22Rv1 (cell line): Measurements from ENCODE around the gene PAPPA2.
"Not testable (repeated sequence)": the region's sequence is repeated elsewhere in the genome, so short reads cannot be mapped to it uniquely, and the experiment has no call there.

Source experiments
- H3K27ac ChIP-seq: fragments of 450-650 bp; 2 replicates; pipeline ENCODE4 v1.5.1; 2017
- CTCF ChIP-seq: fragments of 450-650 bp; IDR thresholded peaks from 2 replicates; pipeline ENCODE4 v1.5.1; 2017; ENCODE audit warnings: mild to moderate bottlenecking
- ZFX ChIP-seq: fragments of 450-650 bp; IDR thresholded peaks from 2 replicates; pipeline ENCODE4 v1.6.1; 2017; ENCODE audit warnings: antibody characterized with exemption, borderline replicate concordance

The PAPPA2 gene

GRCh38 chr1:176462674-176463378 is at the start of gene PAPPA2:
TSS of gene PAPPA2 (plus strand) at chr1:176463175. CDS start at chr1:176556323, 93,148 bp downstream.
- no peak within 1 kb of the TSS for H3K27ac ChIP-seq
- TF ChIP-seq ZFX (no peak), CTCF (no peak)

GRCh38 chr1:176416777-176417176 is 46.2 kb upstream of the PAPPA2 start:
- TF ChIP-seq ZFX (no peak), CTCF (no peak)

GRCh38 chr1:176419608-176420007 is 43.4 kb upstream of the PAPPA2 start:
- not testable (repeated sequence) for H3K27ac ChIP-seq

More at GRCh38 chr1:176416777-176417176, 46.2 kb upstream of the PAPPA2 start:
- H3K27ac ChIP-seq: no peak overlapping the region

GRCh38 chr1:176434234-176434633 is 28.7 kb upstream of the PAPPA2 start:
- H3K27ac ChIP-seq: no peak overlapping the region
- TF ChIP-seq CTCF (no peak), ZFX (no peak)

- no peak overlapping the region for H3K27ac ChIP-seq
- TF ChIP-seq CTCF (no peak), ZFX (no peak)
Measured at GRCh38 chr1:176436251-176436650, 26.7 kb upstream of the PAPPA2 start.

GRCh38 chr1:176440176-176440575 is 22.8 kb upstream of the PAPPA2 start:
- no peak overlapping the region for H3K27ac ChIP-seq
- no peak for TF ChIP-seq CTCF
- TF ChIP-seq ZFX: no peak

- peak; percentile 33 for TF ChIP-seq CTCF
- TF ChIP-seq ZFX: no peak
- H3K27ac ChIP-seq: no peak overlapping the region
Measured at GRCh38 chr1:176444286-176444685, 18.7 kb upstream of the PAPPA2 start.

GRCh38 chr1:176445402-176445801 is 17.6 kb upstream of the PAPPA2 start:
- no peak overlapping the region for H3K27ac ChIP-seq
- no peak for TF ChIP-seq CTCF
- no peak for TF ChIP-seq ZFX
